HUES48 (cell line): ENCODE data around the gene GPR162.

ENCODE experiments used
- H3K27ac ChIP-seq: one replicate; pipeline ENCODE4 v1.7.0; 2013; ENCODE audit warnings: low read depth, low read length, inconsistent platforms
- H3K27me3 ChIP-seq: 2 replicates; pipeline ENCODE4 v1.6.1; 2013; ENCODE audit warnings: mild to moderate bottlenecking, low read length; ENCODE audit not compliant: control insufficient read depth, insufficient read depth
- H3K36me3 ChIP-seq: 2 replicates; pipeline ENCODE4 v1.6.1; 2013; ENCODE audit warnings: low read length; ENCODE audit not compliant: control insufficient read depth, insufficient read depth
- H3K4me1 ChIP-seq: 2 replicates; pipeline ENCODE4 v1.6.1; 2013; ENCODE audit warnings: mild to moderate bottlenecking, low read length; ENCODE audit not compliant: control insufficient read depth, insufficient read depth
- H3K4me3 ChIP-seq: 2 replicates; pipeline ENCODE4 v1.5.1; 2013; ENCODE audit warnings: mild to moderate bottlenecking, low read depth, low read length
- H3K9ac ChIP-seq: 2 replicates; pipeline ENCODE4 v1.6.1; 2013; ENCODE audit warnings: mild to moderate bottlenecking, low read depth, low read length, moderate library complexity
- H3K9me3 ChIP-seq: 2 replicates; pipeline ENCODE4 v1.6.1; 2013; ENCODE audit warnings: low read length; ENCODE audit not compliant: control insufficient read depth, insufficient read depth

The GPR162 gene

GRCh38 chr12:6821591-6822425, at the start of gene GPR162:
GPR162 (plus strand) TSS chr12:6821821; CDS start chr12:6823899, 2,078 bp downstream.
- H3K4me3 ChIP-seq = peak within 1 kb of the TSS; percentile 69

GRCh38 chr12:6772331-6772695, 49.3 kb upstream of the GPR162 start, which contains the start of gene LAG3:
LAG3 (plus strand) TSS chr12:6772520; CDS start chr12:6772853, 333 bp downstream.
- Histone ChIP-seq H3K4me3 (peak within 1 kb of the TSS; percentile 45; the same call in 1 of the 2 replicates), H3K4me1 (peaks cover 27% of the 10 kb centered on the region), H3K27ac (no peak within 1 kb of the TSS), H3K36me3 (peaks cover 22% of the 10 kb centered on the region), H3K27me3 (peaks cover 60% of the 10 kb centered on the region), H3K9me3 (no peaks in the 10 kb centered on the region), H3K9ac (no peak within 1 kb of the TSS)

More at GRCh38 chr12:6821591-6822425, at the start of gene GPR162:
- Histone ChIP-seq H3K9me3 (no peaks in the 10 kb centered on the region), H3K27me3 (peaks cover 58% of the 10 kb centered on the region), H3K4me1 (peaks cover 34% of the 10 kb centered on the region), H3K27ac (peak within 1 kb of the TSS; percentile 37), H3K36me3 (no peaks in the 10 kb centered on the region), H3K9ac (no peak within 1 kb of the TSS)

GRCh38 chr12:6772726-6773589, 48.7 kb upstream of the GPR162 start:
- no peak overlapping the region for H3K9ac ChIP-seq
- peaks cover 22% of the 10 kb centered on the region for H3K36me3 ChIP-seq
- peaks cover 30% of the 10 kb centered on the region for H3K4me1 ChIP-seq
- no peak overlapping the region for H3K27ac ChIP-seq
- no peaks in the 10 kb centered on the region for H3K9me3 ChIP-seq
- H3K27me3 ChIP-seq = peaks cover 64% of the 10 kb centered on the region
- H3K4me3 ChIP-seq = peak overlapping the region; percentile 45; the same call in 1 of the 2 replicates

GRCh38 chr12:6773590-6774351, 47.9 kb upstream of the GPR162 start:
- Histone ChIP-seq H3K27ac (no peak overlapping the region), H3K27me3 (peaks cover 70% of the 10 kb centered on the region), H3K9me3 (no peaks in the 10 kb centered on the region), H3K4me1 (peaks cover 22% of the 10 kb centered on the region), H3K36me3 (peaks cover 22% of the 10 kb centered on the region), H3K4me3 (peak overlapping the region; percentile 45; the same call in 1 of the 2 replicates), H3K9ac (no peak overlapping the region)

- H3K27me3 ChIP-seq = peaks cover 70% of the 10 kb centered on the region
- peaks cover 21% of the 10 kb centered on the region for H3K4me1 ChIP-seq
- peaks cover 18% of the 10 kb centered on the region for H3K36me3 ChIP-seq
- no peak overlapping the region for H3K27ac ChIP-seq
- H3K9ac ChIP-seq = no peak overlapping the region
- no peaks in the 10 kb centered on the region for H3K9me3 ChIP-seq
- H3K4me3 ChIP-seq = no peak overlapping the region
Observed at GRCh38 chr12:6774499-6775062, 47.0 kb upstream of the GPR162 start.

GRCh38 chr12:6775185-6776174, 46.1 kb upstream of the GPR162 start:
- Histone ChIP-seq H3K27me3 (peaks cover 70% of the 10 kb centered on the region), H3K4me3 (no peak overlapping the region), H3K27ac (no peak overlapping the region), H3K9me3 (no peaks in the 10 kb centered on the region), H3K36me3 (peaks cover 14% of the 10 kb centered on the region), H3K9ac (no peak overlapping the region), H3K4me1 (peaks cover 21% of the 10 kb centered on the region)

- H3K4me1 ChIP-seq = peaks cover 17% of the 10 kb centered on the region
- no peak overlapping the region for H3K4me3 ChIP-seq
- peaks cover 3% of the 10 kb centered on the region; the same call in 1 of the 2 replicates for H3K36me3 ChIP-seq
- H3K27me3 ChIP-seq = peaks cover 61% of the 10 kb centered on the region
- H3K9me3 ChIP-seq = no peaks in the 10 kb centered on the region
- no peak overlapping the region for H3K27ac ChIP-seq
- no peak overlapping the region for H3K9ac ChIP-seq
Observed at GRCh38 chr12:6777386-6777785, 44.2 kb upstream of the GPR162 start.

GRCh38 chr12:6778217-6778573, 43.4 kb upstream of the GPR162 start:
- H3K4me3 ChIP-seq = peak overlapping the region; percentile 64
- no peak overlapping the region for H3K27ac ChIP-seq
- H3K27me3 ChIP-seq = peaks cover 53% of the 10 kb centered on the region
- no peak overlapping the region for H3K9ac ChIP-seq
- no peaks in the 10 kb centered on the region for H3K9me3 ChIP-seq
- H3K4me1 ChIP-seq = peaks cover 12% of the 10 kb centered on the region
- peaks cover 3% of the 10 kb centered on the region; the same call in 1 of the 2 replicates for H3K36me3 ChIP-seq

GRCh38 chr12:6778574-6779550, 42.8 kb upstream of the GPR162 start:
- Histone ChIP-seq H3K27me3 (peaks cover 46% of the 10 kb centered on the region), H3K9me3 (no peaks in the 10 kb centered on the region), H3K4me1 (peaks cover 11% of the 10 kb centered on the region), H3K4me3 (peak overlapping the region; percentile 64), H3K27ac (peak overlapping the region; percentile 16), H3K36me3 (peaks cover 3% of the 10 kb centered on the region; the same call in 1 of the 2 replicates), H3K9ac (no peak overlapping the region; the same call in 1 of the 2 replicates)
